ENCODE data around the gene RARRES2.
A peak's percentile ranks its signal among the peaks of the same experiment; 100 is the strongest.

The RARRES2 gene

GRCh38 chr7:150360363-150361058 is 19.1 kb upstream of the RARRES2 start:
- DNase-seq = no peak

GRCh38 chr7:150359622-150360362 is 18.4 kb upstream of the RARRES2 start:
- DNase-seq = no peak

GRCh38 chr7:150358988-150359621 is 17.7 kb upstream of the RARRES2 start:
- DNase-seq = no peak

GRCh38 chr7:150358433-150358832 is 17.0 kb upstream of the RARRES2 start:
- DNase-seq = no peak

GRCh38 chr7:150357771-150358427 is 16.5 kb upstream of the RARRES2 start:
- DNase-seq = no peak

- DNase-seq = peak; percentile 76
Measured at GRCh38 chr7:150357270-150357669, 15.8 kb upstream of the RARRES2 start.

GRCh38 chr7:150356265-150356897 is 15.0 kb upstream of the RARRES2 start:
- DNase-seq = no peak

- DNase-seq = no peak
Measured at GRCh38 chr7:150355666-150356059, 14.2 kb upstream of the RARRES2 start.

GRCh38 chr7:150351587-150352194 is 10.3 kb upstream of the RARRES2 start:
- no peak for DNase-seq

- DNase-seq = no peak
Measured at GRCh38 chr7:150346922-150347321, 5.5 kb upstream of the RARRES2 start.

GRCh38 chr7:150345012-150345411 is 3.6 kb upstream of the RARRES2 start:
- DNase-seq = no peak

- no peak for DNase-seq
Measured at GRCh38 chr7:150344299-150344698, 2.9 kb upstream of the RARRES2 start.

- no peak for DNase-seq
Measured at GRCh38 chr7:150343225-150343624, 1.8 kb upstream of the RARRES2 start.

GRCh38 chr7:150342121-150342408 is 636 bp upstream of the RARRES2 start:
- DNase-seq = no peak

- DNase-seq = no peak
Measured at GRCh38 chr7:150340875-150341262, 560 bp downstream of the RARRES2 start.

- peak; percentile 87 for DNase-seq
Measured at GRCh38 chr7:150340024-150340749, 1.2 kb downstream of the RARRES2 start.

- peak; percentile 53 for DNase-seq
Measured at GRCh38 chr7:150339409-150339809, 2.0 kb downstream of the RARRES2 start.

- peak; percentile 52 for DNase-seq
Measured at GRCh38 chr7:150338166-150338829, 3.1 kb downstream of the RARRES2 start.

- peak; percentile 54 for DNase-seq
Measured at GRCh38 chr7:150337659-150338081, 3.8 kb downstream of the RARRES2 start.

GRCh38 chr7:150337179-150337578 is 4.2 kb downstream of the RARRES2 start:
- peak; percentile 57 for DNase-seq

GRCh38 chr7:150336746-150337145 is 4.7 kb downstream of the RARRES2 start:
- peak; percentile 50 for DNase-seq

GRCh38 chr7:150335774-150336112 is 5.7 kb downstream of the RARRES2 start:
- no peak for DNase-seq

All from islet precursor cell (in vitro differentiated cells).